PC-3 (cell line): ENCODE measurements around the gene PDAP1. TPM values are rescaled to one million over a fixed set of nuclear protein-coding genes. Genes with fewer than 3 reads are reported as not detected.

Source experiments
- ATAC-seq: fragments of 200-7000 bp; cut with Tn5 transposase; 2 replicates; pipeline ENCODE4 v1.9.1; 2020; ENCODE audit warnings: mild to moderate bottlenecking, moderate library complexity
- Bru-seq: library from RNA; stranded (reverse); fragments of 400-500 nt; gene quantifications from one replicate; lab custom pipeline; 2021; lab: Mats Ljungman, UMichigan
- BruChase-seq, 2 experiments: library from RNA; stranded (reverse); fragments of 400-500 nt; gene quantifications; one replicate each; lab custom pipeline; 2021; lab: Mats Ljungman, UMichigan
- BruUV-seq: library from RNA; stranded (reverse); fragments of 400-500 nt; replicated peaks from 2 replicates; lab custom pipeline; 2021; lab: Mats Ljungman, UMichigan
- CTCF ChIA-PET: fragments of 300-600 bp; sonication (Branson Sonifier 250); formaldehyde crosslinking; loops from one replicate; lab custom pipeline; 2022; ENCODE audit warnings: antibody characterized with exemption; lab: Charles Lee
- POLR2A ChIA-PET: fragments of 300-600 bp; sonication (Branson Sonifier 250); formaldehyde crosslinking; loops from one replicate; lab custom pipeline; 2022; ENCODE audit warnings: antibody characterized with exemption; ENCODE audit not compliant: unreplicated experiment; lab: Charles Lee
- DNase-seq: peaks from one replicate; pipeline ENCODE4 v3.0.0-alpha.2; 2015
- H2AFZ ChIP-seq: fragments of 300-600 bp; sonication (generic); 2 replicates; pipeline ENCODE4 v1.6.0; 2016; ENCODE audit warnings: antibody characterized with exemption, low read length
- H3F3A ChIP-seq: fragments of 300-600 bp; sonication (generic); one replicate; pipeline ENCODE4 v1.6.0; 2017; ENCODE audit warnings: antibody characterized with exemption, low read length, control low read depth, mild to moderate bottlenecking; ENCODE audit not compliant: unreplicated experiment
- H3K27ac ChIP-seq: fragments of 300-600 bp; sonication (generic); 2 replicates; pipeline ENCODE4 v1.5.1; 2016; ENCODE audit warnings: mild to moderate bottlenecking, low read length
- H3K27me3 ChIP-seq: fragments of 300-600 bp; sonication (generic); 2 replicates; pipeline ENCODE4 v1.6.1; 2016; ENCODE audit warnings: low read length, mixed read lengths
- H3K36me3 ChIP-seq: fragments of 300-600 bp; sonication (generic); 2 replicates; pipeline ENCODE4 v1.6.1; 2016; ENCODE audit warnings: low read depth, mixed run types, low read length, mixed read lengths
- H3K4me1 ChIP-seq: fragments of 300-600 bp; sonication (generic); 2 replicates; pipeline ENCODE4 v1.5.1; 2016; ENCODE audit warnings: low read length; ENCODE audit not compliant: insufficient read depth
- H3K4me2 ChIP-seq: fragments of 300-600 bp; sonication (generic); 2 replicates; pipeline ENCODE4 v1.6.0; 2016; ENCODE audit warnings: low read length
- H3K4me3 ChIP-seq: fragments of 300-600 bp; sonication (generic); 2 replicates; pipeline ENCODE4 v1.5.1; 2016; ENCODE audit warnings: mild to moderate bottlenecking, low read length, mixed read lengths
- H3K79me2 ChIP-seq: fragments of 300-600 bp; sonication (generic); 2 replicates; pipeline ENCODE4 v1.6.1; 2017; ENCODE audit warnings: low read length, mixed read lengths
- H3K9ac ChIP-seq: fragments of 300-600 bp; sonication (generic); 2 replicates; pipeline ENCODE4 v1.6.0; 2016; ENCODE audit warnings: mild to moderate bottlenecking, low read length
- H3K9me2 ChIP-seq: fragments of 300-600 bp; sonication (generic); replicated peaks from 2 replicates; pipeline ENCODE4 v1.6.1; 2016; ENCODE audit warnings: mixed run types, low read length, mixed read lengths
- H3K9me3 ChIP-seq: fragments of 300-600 bp; sonication (generic); 2 replicates; pipeline ENCODE4 v1.6.1; 2016; ENCODE audit warnings: low read length, mixed read lengths
- H4K20me1 ChIP-seq: fragments of 300-600 bp; sonication (generic); 2 replicates; pipeline ENCODE4 v1.6.1; 2016; ENCODE audit warnings: low read length, mixed read lengths
- CTCF ChIP-seq: fragments of 300-600 bp; sonication (generic); conservative IDR thresholded peaks from 2 replicates; pipeline ENCODE4 v1.5.1; 2017; ENCODE audit warnings: antibody characterized with exemption, low read depth, mild to moderate bottlenecking, low read length
- EZH2 ChIP-seq: fragments of 300-600 bp; sonication (generic); IDR thresholded peaks from one replicate; pipeline ENCODE4 v1.6.1; 2017; ENCODE audit warnings: antibody characterized with exemption, mild to moderate bottlenecking, low read length; ENCODE audit not compliant: unreplicated experiment
- EZH2phosphoT487 ChIP-seq: fragments of 300-600 bp; sonication (generic); IDR thresholded peaks from 2 replicates; pipeline ENCODE4 v1.6.1; 2018; ENCODE audit warnings: mild to moderate bottlenecking, antibody characterized with exemption, low read length, borderline replicate concordance
- intact Hi-C: fragments of 100-400 bp; cut with micrococcal nuclease; formaldehyde crosslinking; loops from 2 replicates; pipeline ENCODE4 v1.9.0; 2023
- long read RNA-seq: library from polyadenylated mRNA; unstranded; transcript quantifications from one replicate; pipeline ENCODE4 v2.0.0, GENCODE V29; 2021; ENCODE audit not compliant: unreplicated experiment
- total RNA-seq: library from RNA; depleted of rRNA; stranded (reverse); fragments of >200 nt; gene quantifications from 2 replicates; pipeline ENCODE4 v1.2.3, GENCODE V29; 2014; rRNA removed

Gene PDAP1
- total RNA-seq (58.6 and 84.7 TPM in 2 replicates), Bru-seq, nascent RNA (percentile 97 among the genes with signal in this experiment), BruChase-seq, experiment 1, labeled RNA remaining after a 6-hour chase (percentile 95 among the genes with signal in this experiment), BruChase-seq, experiment 2, labeled RNA remaining after a 2-hour chase (percentile 96 among the genes with signal in this experiment)
- long read RNA-seq, transcript PDAP1-201 (6 exons, 2,546 nt): major isoform, 95 of 250 reads
- long read RNA-seq, partial matches to known transcripts: 24 of 250 reads
- long read RNA-seq, other reads (novel, unspliced or antisense): 131 of 250 reads

GRCh38 chr7:99408379-99409191, at the start of gene PDAP1, which contains the start of gene BUD31:
TSS of gene PDAP1 (minus strand) at chr7:99408597. CDS start at chr7:99408548, 49 bp downstream.
TSS of gene BUD31 (plus strand) at chr7:99408969. CDS start at chr7:99411093, 2,124 bp downstream.
- intact Hi-C loops: loop anchor here (2.0 to 5.0 kb wide), 2 partner anchors 30 to 674 kb away; partner anchors contain the start of genes CPSF4, PTCD1 and ZNF3
- no TSS peak for BruUV-seq
- CTCF ChIA-PET: interaction anchor here (0.6 kb wide), 1 partner anchor 246 kb away, joined by 3 read pairs; no protein-coding TSS in a partner anchor

GRCh38 chr7:99457650-99458493, 49.5 kb upstream of the PDAP1 start:
- H3K79me2 ChIP-seq: peaks cover 48% of the 10 kb centered on the region
- ATAC-seq (no peak), DNase-seq (no peak)
- intact Hi-C loops: no loop called here
- H3K4me1 ChIP-seq: no peaks in the 10 kb centered on the region
- H3K9me3 ChIP-seq: no peaks in the 10 kb centered on the region
- H3K4me3 ChIP-seq: no peak overlapping the region
- TF ChIP-seq EZH2 (no peak), CTCF (no peak), EZH2phosphoT487 (no peak)
- H3K9ac ChIP-seq: no peak overlapping the region
- ChIA-PET CTCF (interaction anchor here (0.7 kb wide), 1 partner anchor 380 kb away, joined by 4 read pairs; no protein-coding TSS in a partner anchor), POLR2A (no interaction called here)
- no peak overlapping the region for H3K4me2 ChIP-seq
- peaks cover 45% of the 10 kb centered on the region for H3K36me3 ChIP-seq
- peaks cover 6% of the 10 kb centered on the region for H3F3A ChIP-seq
- no peak overlapping the region for H3K27ac ChIP-seq
- H3K27me3 ChIP-seq: no peaks in the 10 kb centered on the region
- H4K20me1 ChIP-seq: peaks cover 34% of the 10 kb centered on the region
- H3K9me2 ChIP-seq: no peaks in the 10 kb centered on the region
- no TSS peak for BruUV-seq
- H2AFZ ChIP-seq: no peak overlapping the region

More at GRCh38 chr7:99408379-99409191, at the start of gene PDAP1, which contains the start of gene BUD31:
- Histone ChIP-seq H3K9ac (peak within 1 kb of the TSS; percentile 98), H3K79me2 (peaks cover 73% of the 10 kb centered on the region), H3K4me1 (peaks cover 22% of the 10 kb centered on the region), H3K4me2 (peak within 1 kb of the TSS; percentile 91), H4K20me1 (peaks cover 25% of the 10 kb centered on the region), H3K9me3 (no peaks in the 10 kb centered on the region), H2AFZ (peak within 1 kb of the TSS; percentile 86), H3K9me2 (no peaks in the 10 kb centered on the region), H3K36me3 (peaks cover 41% of the 10 kb centered on the region), H3F3A (no peaks in the 10 kb centered on the region), H3K27me3 (no peaks in the 10 kb centered on the region), H3K4me3 (peak within 1 kb of the TSS; percentile 90), H3K27ac (peak within 1 kb of the TSS; percentile 96)
- peak; percentile 82 for ATAC-seq
- TF ChIP-seq EZH2phosphoT487 (no peak), CTCF (no peak), EZH2 (no peak)
- peak; percentile 87 for DNase-seq
- POLR2A ChIA-PET: interaction anchor here (0.6 kb wide), 5 partner anchors 31 to 618 kb away, joined by 3 to 7 read pairs (median 3); no protein-coding TSS in a partner anchor
